K562 (cell line): Measurements from ENCODE around the gene MTCL3.

Experiments
- EZH2 ChIP-seq: IDR thresholded peaks from 2 replicates; pipeline ENCODE4 v1.6.1; 2012; ENCODE audit warnings: low read depth, mild to moderate bottlenecking, inconsistent platforms, low read length, borderline replicate concordance
- FOXK1 ChIP-seq: sonication (generic); formaldehyde crosslinking; IDR thresholded peaks from 2 replicates; pipeline ENCODE4 v1.8.0; 2022; ENCODE audit warnings: missing genetic modification reagents, mild to moderate bottlenecking, borderline replicate concordance
- HDAC2 ChIP-seq: fragments of 450-650 bp; IDR thresholded peaks from 2 replicates; pipeline ENCODE4 v1.6.1; 2016; ENCODE audit warnings: mild to moderate bottlenecking
- NCOA2 ChIP-seq, 2 experiments: fragments of 450-650 bp; IDR thresholded peaks; 2 replicates each; pipeline ENCODE4 v1.6.1; 2018; ENCODE audit warnings: mild to moderate bottlenecking in 2 of 2, moderate library complexity in 1 of 2; ENCODE audit not compliant: partially characterized antibody in 2 of 2
- PTTG1 ChIP-seq: fragments of 450-650 bp; IDR thresholded peaks from 2 replicates; pipeline ENCODE4 v1.6.1; 2016; ENCODE audit warnings: low read depth, mild to moderate bottlenecking, missing genetic modification characterization, missing compliant biosample characterization
- SNRNP70 ChIP-seq: fragments of 200-400 bp; formaldehyde crosslinking; optimal IDR thresholded peaks from 2 replicates; pipeline ENCODE3; 2017; ENCODE audit warnings: low read depth, low read length
- ZNF253 ChIP-seq: fragments of 250-450 bp; sonication (Bioruptor Pico); conservative IDR thresholded peaks from 2 replicates; pipeline ENCODE4 v1.6.1; 2021; ENCODE audit warnings: mild to moderate bottlenecking

- no peak for TF ChIP-seq ZNF253 (CRISPR knock-in tag)
- no peak for TF ChIP-seq NCOA2 (IDR thresholded peaks at IDR 0.05; ENCODE audit: partially characterized antibody in 2 of 2)
- no peak for TF ChIP-seq PTTG1 (tag)
- TF ChIP-seq EZH2: no peak
- TF ChIP-seq FOXK1 (CRISPR knock-in tag): no peak
- TF ChIP-seq HDAC2: no peak
- TF ChIP-seq SNRNP70: no peak
Measured at GRCh38 chr6:127506894-127507293, 12.2 kb downstream of the MTCL3 start.
